Activated CD8-positive, alpha-beta memory T cell treated with anti-CD3 and anti-CD28 coated beads for 36 hours (primary cell): ENCODE measurements around the gene MAOB. TPM values are rescaled to one million over a fixed set of nuclear protein-coding genes. Genes with fewer than 3 reads are reported as not detected.

Source experiments
- CTCF ChIA-PET: fragments of 350-600 bp; sonication (Branson Sonifier 250); formaldehyde crosslinking; loops from one replicate; lab custom pipeline; 2021; ENCODE audit warnings: antibody characterized with exemption; lab: Charles Lee
- POLR2A ChIA-PET: fragments of 350-600 bp; sonication (Branson Sonifier 250); formaldehyde crosslinking; loops from one replicate; lab custom pipeline; 2021; ENCODE audit warnings: antibody characterized with exemption; lab: Charles Lee
- total RNA-seq, 2 experiments: library from RNA; stranded (reverse); gene quantifications; one replicate each; pipeline ENCODE4 v1.2.3, GENCODE V29; 2021

The MAOB gene
- total RNA-seq, 2 experiments from 2014 or later: not detected

DNA sequence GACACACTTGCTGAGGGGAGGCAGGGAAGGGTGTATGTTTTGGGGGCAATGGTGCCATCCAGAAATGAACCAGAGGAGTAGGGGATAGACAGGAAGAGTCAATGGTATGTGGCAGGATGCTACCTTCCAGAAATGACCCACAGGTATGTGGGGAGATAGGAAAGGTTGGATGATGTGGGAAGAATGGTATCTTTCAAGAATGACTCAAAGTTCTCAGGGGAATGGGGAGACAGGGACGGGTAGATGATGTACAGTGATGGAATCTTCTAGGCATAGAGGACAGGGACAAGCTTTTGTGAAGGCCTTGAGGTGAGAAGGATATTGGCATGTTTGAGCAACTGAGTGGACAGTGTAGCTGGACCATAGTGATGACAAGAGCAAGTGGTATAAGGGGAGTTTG, 161.3 kb downstream of the MAOB start:
- CTCF ChIA-PET: no interaction called here
- POLR2A ChIA-PET: no interaction called here

DNA sequence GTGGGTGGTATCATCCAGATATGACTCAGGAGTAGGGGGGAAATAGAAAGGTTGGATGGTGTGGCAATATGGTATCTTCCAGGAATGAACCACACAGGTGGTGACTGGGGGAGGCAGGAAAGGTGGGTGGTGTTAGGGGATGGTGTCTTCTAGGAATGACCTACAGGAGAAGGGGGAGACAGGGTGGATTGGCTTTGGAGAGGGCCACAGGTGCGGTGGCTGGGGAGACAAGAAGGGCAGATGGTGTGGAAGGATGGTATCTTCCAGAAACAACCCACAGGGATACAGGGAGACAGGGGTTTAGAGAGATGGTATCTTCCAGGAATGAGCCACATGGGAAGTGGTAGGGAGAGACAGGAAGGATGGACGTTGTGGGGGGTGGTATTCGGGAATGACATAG, 162.2 kb downstream of the MAOB start:
- ChIA-PET CTCF (no interaction called here), POLR2A (no interaction called here)

GRCh38 chrX:43718956-43719355, 163.3 kb downstream of the MAOB start:
- CTCF ChIA-PET: no interaction called here
- POLR2A ChIA-PET: no interaction called here

- CTCF ChIA-PET: no interaction called here
- POLR2A ChIA-PET: no interaction called here
Measured at GRCh38 chrX:43718546-43718945, 163.7 kb downstream of the MAOB start.

- ChIA-PET CTCF (no interaction called here), POLR2A (no interaction called here)
Measured at GRCh38 chrX:43718081-43718480, 164.2 kb downstream of the MAOB start.

- ChIA-PET CTCF (no interaction called here), POLR2A (no interaction called here)
Measured at GRCh38 chrX:43717161-43717560, 165.1 kb downstream of the MAOB start.

DNA sequence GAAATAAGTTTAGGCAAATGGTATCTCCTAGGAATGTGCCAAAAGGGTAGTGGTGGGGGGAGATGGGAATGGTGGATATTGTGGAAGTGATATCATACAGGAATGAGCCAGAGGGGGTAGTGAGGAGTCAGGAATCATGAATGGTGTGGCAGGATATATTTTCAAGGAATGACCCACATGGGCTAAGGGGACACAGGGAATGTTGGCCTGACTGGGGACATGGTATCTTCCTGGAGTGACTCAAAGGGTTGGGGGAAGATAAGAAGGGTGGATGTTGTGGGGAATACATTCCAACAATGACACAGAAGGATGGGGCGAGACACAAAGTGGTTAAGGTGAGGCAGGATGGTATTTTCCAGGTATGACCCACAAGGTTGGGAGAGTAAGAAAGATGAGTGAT, 165.6 kb downstream of the MAOB start:
- ChIA-PET POLR2A (no interaction called here), CTCF (no interaction called here)

Other genes with a start within 250 kb of the MAOB start
- 10 to 100 TPM; 10.0 to 12.4 TPM for gene MAOA, start 226.2 kb downstream of the MAOB start, total RNA-seq
- gene NDP, start 90.9 kb upstream of the MAOB start, total RNA-seq: not detected